ENCODE data around the gene PPP6R3. TPM values are rescaled to one million over a fixed set of nuclear protein-coding genes. Genes with fewer than 3 reads are reported as not detected.
"Not testable (repeated sequence)": the region's sequence is repeated elsewhere in the genome, so short reads cannot be mapped to it uniquely, and the experiment has no call there.

PPP6R3 gene
- total RNA-seq, 4 donors from 2014 or later, result 103 to 150 (median 119) TPM

DNA sequence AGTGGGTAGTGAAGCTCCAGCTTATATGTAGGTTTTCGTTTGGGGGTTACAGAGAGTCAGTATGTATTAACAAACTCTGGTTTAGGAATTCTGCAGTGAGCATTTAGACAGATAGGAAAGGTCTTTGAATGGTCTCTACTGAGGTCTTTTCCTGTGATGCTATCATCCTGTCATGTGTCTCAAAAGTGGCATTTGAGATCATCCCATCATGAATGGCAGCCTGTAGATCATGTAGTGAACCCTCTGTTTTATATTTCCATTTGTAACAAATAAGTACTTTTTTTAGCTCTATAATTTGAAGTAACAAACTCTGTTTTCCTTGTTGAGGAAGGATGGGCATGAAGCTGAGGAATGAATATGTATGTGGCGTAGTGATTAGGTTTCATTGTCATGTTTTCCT, 76.2 kb downstream of the PPP6R3 start:
- Histone ChIP-seq H3K9me3 (no peaks in the 10 kb centered on the region), H3K36me3 (peaks cover 0 to 30% (median 0%) of the 10 kb centered on the region in 3 donors), H3K4me3 (no peak overlapping the region), H3K4me1 (peaks cover 0 to 57% (median 12%) of the 10 kb centered on the region in 4 donors), H3K27me3 (no peaks in the 10 kb centered on the region), H3K27ac (no peak overlapping the region)
- no peak for DNase-seq (ENCODE audit: low spot score in 2 of 2)
- WGBS, 2 donors, result 85 to 93% methylated on average over 2 of the region's 2 CpGs
- TF ChIP-seq EP300 (IDR thresholded peaks at IDR 0.05), result no peak

DNA sequence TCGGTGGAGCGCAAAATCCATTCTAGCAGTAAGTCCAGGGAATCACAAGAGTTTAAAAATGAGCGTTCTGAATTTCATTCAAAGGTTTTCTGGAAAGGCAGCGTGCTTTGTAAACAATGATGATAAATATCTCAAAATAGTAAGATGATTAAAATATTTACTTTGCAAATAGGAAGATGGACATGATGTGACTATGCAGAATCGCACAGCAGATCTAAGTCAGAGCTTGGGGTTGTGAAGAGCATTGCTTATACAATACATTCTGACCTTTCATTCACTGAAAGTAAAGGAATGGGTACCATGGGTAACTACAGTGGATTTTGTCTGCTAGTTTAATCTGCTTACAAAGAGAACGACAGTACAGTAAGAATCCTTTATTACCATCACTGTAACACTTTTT, 77.5 kb downstream of the PPP6R3 start:
- WGBS, 2 donors, result 83 to 93% methylated on average over 6 of the region's 6 CpGs

DNA sequence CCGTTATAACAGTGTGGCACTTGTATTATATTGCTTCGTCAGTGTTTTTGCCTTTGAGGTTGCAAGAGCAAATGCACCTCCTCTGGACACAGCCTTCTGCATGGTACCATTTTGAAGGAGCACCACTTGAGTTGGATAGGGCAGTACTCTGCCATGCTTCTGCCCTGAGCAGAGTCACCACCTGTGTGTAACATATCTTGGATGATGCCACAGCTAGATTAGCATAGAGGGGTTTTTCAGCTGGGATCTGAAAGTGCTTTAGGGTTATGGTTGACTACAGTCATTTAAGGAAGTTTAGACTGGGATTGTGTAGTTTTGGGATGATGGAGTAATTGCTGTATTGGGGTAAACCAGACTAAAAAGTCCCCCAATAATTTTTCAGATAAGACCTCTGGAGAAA, 78.8 kb downstream of the PPP6R3 start:
- peaks cover 0 to 35% (median 0%) of the 10 kb centered on the region in 3 donors for H3K36me3 ChIP-seq
- 97 to 100% methylated on average over 2 of the region's 2 CpGs for WGBS, 2 donors
- TF ChIP-seq EP300 (IDR thresholded peaks at IDR 0.05), result no peak
- no peak for TF ChIP-seq POLR2A (IDR thresholded peaks at IDR 0.05)
- TF ChIP-seq, protein P1, sequence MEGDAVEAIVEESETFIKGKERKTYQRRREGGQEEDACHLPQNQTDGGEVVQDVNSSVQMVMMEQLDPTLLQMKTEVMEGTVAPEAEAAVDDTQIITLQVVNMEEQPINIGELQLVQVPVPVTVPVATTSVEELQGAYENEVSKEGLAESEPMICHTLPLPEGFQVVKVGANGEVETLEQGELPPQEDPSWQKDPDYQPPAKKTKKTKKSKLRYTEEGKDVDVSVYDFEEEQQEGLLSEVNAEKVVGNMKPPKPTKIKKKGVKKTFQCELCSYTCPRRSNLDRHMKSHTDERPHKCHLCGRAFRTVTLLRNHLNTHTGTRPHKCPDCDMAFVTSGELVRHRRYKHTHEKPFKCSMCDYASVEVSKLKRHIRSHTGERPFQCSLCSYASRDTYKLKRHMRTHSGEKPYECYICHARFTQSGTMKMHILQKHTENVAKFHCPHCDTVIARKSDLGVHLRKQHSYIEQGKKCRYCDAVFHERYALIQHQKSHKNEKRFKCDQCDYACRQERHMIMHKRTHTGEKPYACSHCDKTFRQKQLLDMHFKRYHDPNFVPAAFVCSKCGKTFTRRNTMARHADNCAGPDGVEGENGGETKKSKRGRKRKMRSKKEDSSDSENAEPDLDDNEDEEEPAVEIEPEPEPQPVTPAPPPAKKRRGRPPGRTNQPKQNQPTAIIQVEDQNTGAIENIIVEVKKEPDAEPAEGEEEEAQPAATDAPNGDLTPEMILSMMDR (IDR thresholded peaks at IDR 0.05), result no peak
- no peaks in the 10 kb centered on the region for H3K9me3 ChIP-seq
- peaks cover 0 to 39% (median 12%) of the 10 kb centered on the region in 4 donors for H3K4me1 ChIP-seq
- H3K4me3 ChIP-seq, result no peak overlapping the region
- DNase-seq (ENCODE audit: low spot score in 2 of 2), result no peak
- no peak overlapping the region for H3K27ac ChIP-seq
- no peaks in the 10 kb centered on the region for H3K27me3 ChIP-seq

More for the DNA sequence above, 77.5 kb downstream of the PPP6R3 start:
- no peaks in the 10 kb centered on the region for H3K27me3 ChIP-seq
- no peaks in the 10 kb centered on the region for H3K9me3 ChIP-seq
- H3K4me3 ChIP-seq, result no peak overlapping the region
- H3K27ac ChIP-seq, result no peak overlapping the region
- peaks cover 0 to 50% (median 12%) of the 10 kb centered on the region in 4 donors for H3K4me1 ChIP-seq
- DNase-seq (ENCODE audit: low spot score in 2 of 2), result no peak
- TF ChIP-seq, protein P1 (IDR thresholded peaks at IDR 0.05), result no peak
- no peak for TF ChIP-seq POLR2A (IDR thresholded peaks at IDR 0.05)
- H3K36me3 ChIP-seq, result peaks cover 0 to 35% (median 0%) of the 10 kb centered on the region in 3 donors

DNA sequence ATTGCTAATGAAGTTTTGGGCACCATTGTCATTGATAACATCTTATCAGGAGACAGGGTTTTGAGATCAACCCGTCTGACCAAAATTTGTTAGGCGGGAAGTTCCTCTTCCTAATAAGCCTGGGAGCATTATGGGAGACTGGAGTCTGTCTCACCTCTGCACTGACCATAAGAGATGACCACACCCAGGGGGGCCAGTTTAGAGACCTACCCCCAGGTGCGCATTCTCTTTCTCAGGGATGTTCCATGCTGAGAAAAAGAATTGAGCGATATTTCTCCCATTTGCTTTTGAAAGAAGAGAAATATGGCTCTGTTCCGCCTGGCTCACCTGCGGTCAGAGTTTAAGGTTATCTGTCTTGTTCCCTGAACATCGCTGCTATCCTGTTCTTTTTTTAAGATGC, 80.0 kb downstream of the PPP6R3 start:
- Histone ChIP-seq H3K4me1 (peaks cover 0 to 28% (median 4%) of the 10 kb centered on the region in 4 donors), H3K36me3 (peaks cover 0 to 35% (median 0%) of the 10 kb centered on the region in 3 donors)
- 94 to 97% methylated on average over 7 of the region's 7 CpGs for WGBS, 2 donors
- not testable (repeated sequence) for H3K27ac ChIP-seq; DNase-seq (ENCODE audit: low spot score in 2 of 2); H3K4me3 ChIP-seq; H3K27me3 ChIP-seq; H3K9me3 ChIP-seq

DNA sequence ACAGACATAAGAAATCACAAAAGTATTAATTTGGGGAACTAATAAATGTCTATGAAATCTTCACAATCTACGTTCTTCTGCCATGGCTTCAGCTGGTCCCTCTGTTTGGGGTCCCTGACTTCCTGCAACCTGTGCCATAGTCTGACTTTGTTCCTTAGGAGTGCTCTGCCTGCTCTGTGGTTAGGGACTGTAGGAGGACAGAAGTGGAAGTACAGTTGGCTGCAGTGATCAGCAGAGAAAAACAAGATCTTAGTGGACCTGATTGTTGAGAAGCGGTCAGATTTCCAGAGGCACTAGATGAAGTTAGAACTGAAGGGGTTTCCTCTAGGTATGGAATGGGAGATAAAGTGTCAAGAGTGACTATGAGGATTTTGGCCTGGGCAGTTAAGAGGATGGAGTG, 80.6 kb downstream of the PPP6R3 start:
- DNase-seq (ENCODE audit: low spot score in 2 of 2), result no peak
- Histone ChIP-seq H3K36me3 (peaks cover 0 to 35% (median 0%) of the 10 kb centered on the region in 3 donors), H3K27ac (no peak overlapping the region), H3K9me3 (no peaks in the 10 kb centered on the region), H3K27me3 (no peaks in the 10 kb centered on the region), H3K4me3 (no peak overlapping the region), H3K4me1 (peaks cover 0 to 28% (median under 1%) of the 10 kb centered on the region in 4 donors)
- 90 to 93% methylated on average over 2 of the region's 2 CpGs for WGBS, 2 donors
- TF ChIP-seq, protein P1 (IDR thresholded peaks at IDR 0.05), result no peak
- no peak for TF ChIP-seq EP300 (IDR thresholded peaks at IDR 0.05)
- no peak for TF ChIP-seq POLR2A (IDR thresholded peaks at IDR 0.05)

DNA sequence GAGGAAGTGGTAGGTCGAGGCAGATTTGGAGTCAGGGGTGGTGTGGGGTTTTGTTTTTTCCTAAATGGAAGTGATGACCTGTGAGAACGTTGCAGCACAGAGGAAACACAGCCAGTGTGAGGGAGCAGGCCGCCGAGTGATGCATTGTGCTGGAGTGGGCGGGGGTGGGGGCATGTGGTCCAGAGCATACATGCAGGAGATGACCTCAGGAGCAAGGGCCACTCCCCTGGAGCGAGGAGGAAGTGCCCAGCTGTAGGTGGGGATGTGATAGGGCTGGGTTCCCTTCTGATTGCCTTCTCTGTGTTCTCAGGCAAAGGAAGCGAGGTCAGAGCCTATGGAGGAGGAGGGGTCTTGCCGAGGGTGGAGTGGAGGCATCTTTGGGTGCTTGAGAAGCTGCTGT, 81.4 kb downstream of the PPP6R3 start:
- H3K36me3 ChIP-seq, result peaks cover 0 to 35% (median 0%) of the 10 kb centered on the region in 3 donors
- TF ChIP-seq, protein P1 (IDR thresholded peaks at IDR 0.05), result no peak
- TF ChIP-seq EP300 (IDR thresholded peaks at IDR 0.05) (no peak), POLR2A (IDR thresholded peaks at IDR 0.05) (no peak)

More for the DNA sequence above, 81.4 kb downstream of the PPP6R3 start:
- DNase-seq (ENCODE audit: low spot score in 2 of 2), result no peak
- Histone ChIP-seq H3K27me3 (no peaks in the 10 kb centered on the region), H3K9me3 (no peaks in the 10 kb centered on the region), H3K4me1 (peaks cover 0 to 21% (median 0%) of the 10 kb centered on the region in 4 donors), H3K4me3 (no peak overlapping the region), H3K27ac (no peak overlapping the region)
- 69% methylated on average over 8 of the region's 8 CpGs for WGBS, 2 donors
